AG04449 (cell line): ENCODE results near the gene TCN2.

Source experiments
- CTCF ChIA-PET: fragments of 350-600 bp; formaldehyde crosslinking; extraction: SDS; loops from one replicate; lab custom pipeline; 2021; ENCODE audit warnings: antibody characterized with exemption; lab: Yijun Ruan, JAX
- POLR2A ChIA-PET: fragments of 400-600, 350-600 bp; formaldehyde crosslinking; extraction: SDS; loops from one replicate; lab custom pipeline; 2020; ENCODE audit warnings: antibody characterized with exemption, inconsistent platforms; lab: Yijun Ruan, JAX
- DNase-seq: peaks from one replicate; pipeline ENCODE4 v3.0.0-alpha.2; 2010; ENCODE audit warnings: low read depth, low spot score
- H3K4me3 ChIP-seq: 2 replicates; pipeline ENCODE4 v1.5.1; 2011; ENCODE audit warnings: low read depth, mild to moderate bottlenecking, control low read depth, low read length
- CTCF ChIP-seq: IDR thresholded peaks from one replicate; pipeline ENCODE4 v1.5.1; 2011; ENCODE audit warnings: mild to moderate bottlenecking, moderate library complexity, low read length, control low read depth, inconsistent platforms; ENCODE audit not compliant: insufficient read depth; ENCODE audit errors: missing control alignments

Gene TCN2

GRCh38 chr22:30650508-30651116, 43.6 kb downstream of the TCN2 start:
- no peak for TF ChIP-seq CTCF
- DNase-seq: no peak
- POLR2A ChIA-PET: interaction anchor here (0.7 to 1.4 kb wide), 2 partner anchors 15 to 53 kb away, joined by 3 to 5 read pairs; partner anchors contain the start of gene SLC35E4
- H3K4me3 ChIP-seq: no peak overlapping the region
- CTCF ChIA-PET: interaction anchor here (1.5 to 5.3 kb wide), 2 partner anchors 17 to 104 kb away, joined by 6 to 26 read pairs; no protein-coding TSS in a partner anchor

DNA sequence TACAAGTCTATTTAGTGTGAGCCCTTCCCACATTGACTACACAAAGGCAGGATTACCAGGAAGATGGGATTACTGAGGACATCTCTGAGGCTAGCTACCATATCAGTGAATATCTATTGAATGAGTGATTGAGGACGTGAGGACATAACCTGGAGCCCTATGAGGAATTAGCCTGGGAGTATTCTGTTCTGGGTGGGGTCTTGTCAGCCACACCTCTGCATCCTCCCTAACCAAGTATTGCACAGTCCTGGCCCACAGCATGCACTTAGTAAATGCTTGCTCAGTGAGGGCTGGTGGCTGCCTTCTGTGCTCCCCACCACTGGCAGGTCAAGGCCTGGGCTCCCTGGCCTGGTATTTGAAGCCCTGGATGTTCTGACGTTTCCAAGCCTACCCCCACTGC, 45.9 kb downstream of the TCN2 start:
- no peak for TF ChIP-seq CTCF
- POLR2A ChIA-PET: no interaction called here
- no peak overlapping the region for H3K4me3 ChIP-seq
- no peak for DNase-seq
- CTCF ChIA-PET: interaction anchor here (5.3 kb wide), 1 partner anchor 19 kb away, joined by 26 read pairs; no protein-coding TSS in a partner anchor

GRCh38 chr22:30654361-30654760, 47.4 kb downstream of the TCN2 start:
- POLR2A ChIA-PET: interaction anchor here (0.6 kb wide), 1 partner anchor 19 kb away, joined by 3 read pairs; the partner anchor contains the start of gene SLC35E4

GRCh38 chr22:30655532-30655931, 48.6 kb downstream of the TCN2 start:
- DNase-seq: no peak
- TF ChIP-seq CTCF: no peak
- H3K4me3 ChIP-seq: no peak overlapping the region
- ChIA-PET POLR2A (interaction anchor here (0.6 kb wide), 1 partner anchor 50 kb away, joined by 3 read pairs; no protein-coding TSS in a partner anchor), CTCF (interaction anchor here (1.7 kb wide), 1 partner anchor 21 kb away, joined by 5 read pairs; no protein-coding TSS in a partner anchor)

More at GRCh38 chr22:30654361-30654760, 47.4 kb downstream of the TCN2 start:
- TF ChIP-seq CTCF: no peak
- no peak overlapping the region for H3K4me3 ChIP-seq
- CTCF ChIA-PET: interaction anchor here (1.7 kb wide), 1 partner anchor 20 kb away, joined by 5 read pairs; no protein-coding TSS in a partner anchor
- DNase-seq: no peak

GRCh38 chr22:30662040-30662439, 55.1 kb downstream of the TCN2 start:
- ChIA-PET CTCF (interaction anchor here (3.5 to 4.3 kb wide), 2 partner anchors 28 to 93 kb away, joined by 16 to 17 read pairs; partner anchors contain the start of gene SLC35E4), POLR2A (no interaction called here)
- no peak overlapping the region for H3K4me3 ChIP-seq
- no peak for TF ChIP-seq CTCF
- DNase-seq: no peak

DNA sequence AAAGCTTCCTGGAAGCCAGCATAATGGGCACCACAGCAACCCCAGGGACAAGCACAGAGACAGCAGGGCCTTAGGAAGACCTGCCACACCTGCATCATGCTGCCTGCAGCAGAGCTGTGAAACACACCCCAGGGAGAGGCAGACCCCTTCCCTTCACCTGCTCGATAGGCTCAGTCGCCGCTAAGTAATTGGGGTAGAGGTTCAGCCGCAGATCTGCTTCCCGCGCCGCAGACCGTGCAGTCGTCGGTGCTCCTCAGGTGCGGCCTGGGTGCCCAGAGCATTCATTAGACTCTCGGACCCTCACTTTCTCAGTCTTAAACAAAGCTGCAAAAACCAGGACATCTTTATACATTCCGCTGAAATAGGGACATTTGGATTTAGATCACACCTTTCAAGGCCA, 57.8 kb downstream of the TCN2 start:
- ChIA-PET POLR2A (no interaction called here), CTCF (interaction anchor here (0.7 kb wide), 1 partner anchor 22 kb away, joined by 3 read pairs; no protein-coding TSS in a partner anchor)
- no peak overlapping the region for H3K4me3 ChIP-seq
- TF ChIP-seq CTCF: no peak
- DNase-seq: no peak
